Right ventricle myocardium inferior (tissue), 1 donor: ENCODE measurements around the gene TNNI3K. TPM values are rescaled to one million over a fixed set of nuclear protein-coding genes. Genes with fewer than 3 reads are reported as not detected.
A peak's percentile ranks its signal among the peaks of the same experiment; 100 is the strongest.

Experiments used
- ATAC-seq: fragments of 200-7000 bp; cut with Tn5 transposase; one replicate; pipeline ENCODE4 v1.9.1; 2020; ENCODE audit warnings: mild to moderate bottlenecking, moderate library complexity
- DNase-seq: peaks from one replicate; pipeline ENCODE4 v3.0.0; 2021; ENCODE audit errors: missing footprints
- intact Hi-C: fragments of 100-400 bp; cut with DNase I; formaldehyde crosslinking; loops from one replicate; pipeline ENCODE4 v1.11.0; 2022
- total RNA-seq: library from RNA; stranded (reverse); fragmentation: NEBNext Ultra II Directional; extraction: Animal tissue kit (Norgen Biotek cat#: 25700); gene quantifications from one replicate; pipeline ENCODE4 v1.2.1, GENCODE V29; 2021
- donor health status: DM: no; HTN: yes; CAD: no; lungs with severe emphysema.

The TNNI3K gene
- total RNA-seq, 1 donor from 2014 or later, result 83.9 TPM

- ATAC-seq, result no peak
- DNase-seq, result no peak
- intact Hi-C loops, result loop anchor here (5.0 kb wide), 3 partner anchors 33 to 103 kb away; no protein-coding TSS in a partner anchor
Measured at GRCh38 chr1:74465193-74465681, 230.1 kb downstream of the TNNI3K start.

- DNase-seq (no peak), ATAC-seq (no peak)
- intact Hi-C loops, result loop anchor here (5.0 kb wide), 3 partner anchors 36 to 106 kb away; no protein-coding TSS in a partner anchor
Measured at GRCh38 chr1:74467786-74468377, 232.7 kb downstream of the TNNI3K start.

- no peak for DNase-seq
- peak; percentile 41 for ATAC-seq
- intact Hi-C loops, result loop anchor here (5.0 kb wide), 3 partner anchors 37 to 107 kb away; no protein-coding TSS in a partner anchor
Measured at GRCh38 chr1:74468982-74469603, 233.9 kb downstream of the TNNI3K start.

- ATAC-seq, result peak; percentile 71
- no peak for DNase-seq
- intact Hi-C loops, result loop anchor here (5.0 to 10.0 kb wide), 3 partner anchors 205 to 273 kb away; partner anchors contain the start of genes FPGT, LRRIQ3 and TNNI3K
Measured at GRCh38 chr1:74470251-74470650, 235.1 kb downstream of the TNNI3K start.

- no peak for DNase-seq
- peak; percentile 20 for ATAC-seq
- intact Hi-C loops, result loop anchor here (5.0 to 10.0 kb wide), 3 partner anchors 206 to 274 kb away; partner anchors contain the start of genes FPGT, LRRIQ3 and TNNI3K
Measured at GRCh38 chr1:74470936-74471335, 235.7 kb downstream of the TNNI3K start.

- intact Hi-C loops, result loop anchor here (5.0 to 10.0 kb wide), 3 partner anchors 207 to 274 kb away; partner anchors contain the start of genes FPGT, LRRIQ3 and TNNI3K
- no peak for DNase-seq
Measured at GRCh38 chr1:74471470-74471869, 236.3 kb downstream of the TNNI3K start.

GRCh38 chr1:74474585-74474984, 239.4 kb downstream of the TNNI3K start:
- no peak for ATAC-seq
- no peak for DNase-seq
- intact Hi-C loops, result loop anchor here (5.0 to 10.0 kb wide), 3 partner anchors 210 to 277 kb away; partner anchors contain the start of genes FPGT, LRRIQ3 and TNNI3K

More at GRCh38 chr1:74471470-74471869, 236.3 kb downstream of the TNNI3K start:
- no peak for ATAC-seq

GRCh38 chr1:74478979-74479378, 243.8 kb downstream of the TNNI3K start:
- intact Hi-C loops, result loop anchor here (10.0 kb wide), 2 partner anchors 214 to 244 kb away; partner anchors contain the start of gene TNNI3K
- ATAC-seq, result no peak
- no peak for DNase-seq

GRCh38 chr1:74480068-74480467, 244.9 kb downstream of the TNNI3K start:
- intact Hi-C loops, result no loop called here
- DNase-seq (no peak), ATAC-seq (peak; percentile 37)

GRCh38 chr1:74481607-74482006, 246.4 kb downstream of the TNNI3K start:
- intact Hi-C loops, result no loop called here
- ATAC-seq (no peak), DNase-seq (no peak)

GRCh38 chr1:74485622-74486021, 250.4 kb downstream of the TNNI3K start:
- no peak for ATAC-seq
- no peak for DNase-seq

GRCh38 chr1:74486036-74486435, 250.8 kb downstream of the TNNI3K start:
- intact Hi-C loops, result no loop called here
- DNase-seq, result no peak
- no peak for ATAC-seq

More at GRCh38 chr1:74485622-74486021, 250.4 kb downstream of the TNNI3K start:
- intact Hi-C loops, result no loop called here

GRCh38 chr1:74496669-74497068, 261.5 kb downstream of the TNNI3K start:
- DNase-seq (no peak), ATAC-seq (no peak)
- intact Hi-C loops, result no loop called here

GRCh38 chr1:74498901-74499300, 263.7 kb downstream of the TNNI3K start:
- DNase-seq (no peak), ATAC-seq (no peak)
- intact Hi-C loops, result no loop called here

GRCh38 chr1:74502432-74502831, 267.2 kb downstream of the TNNI3K start:
- intact Hi-C loops, result no loop called here
- ATAC-seq (peak; percentile 43), DNase-seq (no peak)

GRCh38 chr1:74502858-74503257, 267.7 kb downstream of the TNNI3K start:
- intact Hi-C loops, result no loop called here
- DNase-seq, result no peak
- ATAC-seq, result no peak

- peak; percentile 70 for ATAC-seq
- no peak for DNase-seq
Measured at GRCh38 chr1:74504125-74504932, 269.1 kb downstream of the TNNI3K start.

GRCh38 chr1:74504933-74505512, 269.8 kb downstream of the TNNI3K start:
- DNase-seq (no peak), ATAC-seq (peak; percentile 71)
- intact Hi-C loops, result no loop called here

More at GRCh38 chr1:74504125-74504932, 269.1 kb downstream of the TNNI3K start:
- intact Hi-C loops, result no loop called here
